ENCODE data around the gene DHRS12.

- no peak for TF ChIP-seq CTCF (IDR thresholded peaks at IDR 0.05)
- TF ChIP-seq POLR2A (IDR thresholded peaks at IDR 0.05), result no peak
Measured at GRCh38 chr13:51845574-51846318, 41.8 kb upstream of the DHRS12 start.
